Glutamatergic neuron (in vitro differentiated cells): ENCODE measurements around the gene ELK1. TPM values are rescaled to one million over a fixed set of nuclear protein-coding genes. Genes with fewer than 3 reads are reported as not detected.

Experiments used
- DNase-seq: peaks from one replicate; pipeline ENCODE4 v3.0.0; 2022
- H3K27ac Mint-ChIP-seq: one replicate; pipeline ENCODE4 v1.8.0; 2020; ENCODE audit warnings: mild to moderate bottlenecking, mixed read lengths, inconsistent platforms; ENCODE audit not compliant: unreplicated experiment
- H3K27me3 Mint-ChIP-seq: one replicate; pipeline ENCODE4 v1.8.0; 2020; ENCODE audit warnings: mild to moderate bottlenecking, moderate library complexity, mixed read lengths, inconsistent platforms; ENCODE audit not compliant: unreplicated experiment
- H3K36me3 Mint-ChIP-seq: one replicate; pipeline ENCODE4 v1.8.0; 2020; ENCODE audit warnings: mild to moderate bottlenecking, mixed read lengths, inconsistent platforms; ENCODE audit not compliant: unreplicated experiment
- H3K4me1 Mint-ChIP-seq: one replicate; pipeline ENCODE4 v1.8.0; 2020; ENCODE audit warnings: mild to moderate bottlenecking, low read depth, mixed read lengths, inconsistent platforms; ENCODE audit not compliant: unreplicated experiment
- H3K4me3 Mint-ChIP-seq: one replicate; pipeline ENCODE4 v1.8.0; 2020; ENCODE audit warnings: mild to moderate bottlenecking, mixed read lengths, inconsistent platforms; ENCODE audit not compliant: unreplicated experiment
- H3K9me3 Mint-ChIP-seq: one replicate; pipeline ENCODE4 v1.8.0; 2020; ENCODE audit warnings: mild to moderate bottlenecking, moderate library complexity, mixed read lengths, inconsistent platforms; ENCODE audit not compliant: unreplicated experiment
- total RNA-seq: library from RNA; stranded (reverse); fragmentation: NEBNext Ultra II Directional; extraction: Animal tissue kit (Norgen Biotek cat#: 25700); gene quantifications from one replicate; pipeline ENCODE4 v1.2.1, GENCODE V29; 2021; ENCODE audit not compliant: unreplicated experiment
- TF ChIP-seq, protein P1 (sequence below): fragments of 200-600 bp; sonication (generic); IDR thresholded peaks from one replicate; pipeline ENCODE4 v1.5.0; 2021; ENCODE audit not compliant: partially characterized antibody, unreplicated experiment

The ELK1 gene
- total RNA-seq, 1 donor from 2014 or later, result 11.9 TPM

DNA sequence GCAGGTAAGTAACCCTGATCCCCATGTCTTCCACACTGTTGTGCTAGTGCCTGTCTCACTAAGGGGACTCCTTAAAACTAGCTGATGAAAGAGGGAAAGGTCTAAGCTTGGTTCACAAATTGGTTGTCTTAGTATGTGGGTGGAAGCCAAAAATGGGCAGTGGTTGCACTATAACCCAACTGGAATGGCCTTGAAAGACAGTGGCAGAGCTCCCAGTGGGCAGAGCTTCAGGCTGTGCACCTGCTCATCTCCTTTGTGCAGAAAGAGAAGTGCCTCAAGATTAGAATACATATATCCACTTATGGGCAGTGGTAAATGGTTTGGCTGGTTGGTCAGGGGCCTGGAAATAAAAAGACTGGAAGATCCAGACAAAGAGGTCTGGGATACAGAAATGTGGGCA lies 37.9 kb downstream of the ELK1 start:
- Mint-ChIP-seq H3K27me3 (no peaks in the 10 kb centered on the region), H3K4me3 (no peak overlapping the region), H3K36me3 (no peaks in the 10 kb centered on the region), H3K27ac (no peak overlapping the region), H3K4me1 (peaks cover 1% of the 10 kb centered on the region), H3K9me3 (peaks cover 1% of the 10 kb centered on the region)
- DNase-seq, result no peak
- TF ChIP-seq, protein P1, sequence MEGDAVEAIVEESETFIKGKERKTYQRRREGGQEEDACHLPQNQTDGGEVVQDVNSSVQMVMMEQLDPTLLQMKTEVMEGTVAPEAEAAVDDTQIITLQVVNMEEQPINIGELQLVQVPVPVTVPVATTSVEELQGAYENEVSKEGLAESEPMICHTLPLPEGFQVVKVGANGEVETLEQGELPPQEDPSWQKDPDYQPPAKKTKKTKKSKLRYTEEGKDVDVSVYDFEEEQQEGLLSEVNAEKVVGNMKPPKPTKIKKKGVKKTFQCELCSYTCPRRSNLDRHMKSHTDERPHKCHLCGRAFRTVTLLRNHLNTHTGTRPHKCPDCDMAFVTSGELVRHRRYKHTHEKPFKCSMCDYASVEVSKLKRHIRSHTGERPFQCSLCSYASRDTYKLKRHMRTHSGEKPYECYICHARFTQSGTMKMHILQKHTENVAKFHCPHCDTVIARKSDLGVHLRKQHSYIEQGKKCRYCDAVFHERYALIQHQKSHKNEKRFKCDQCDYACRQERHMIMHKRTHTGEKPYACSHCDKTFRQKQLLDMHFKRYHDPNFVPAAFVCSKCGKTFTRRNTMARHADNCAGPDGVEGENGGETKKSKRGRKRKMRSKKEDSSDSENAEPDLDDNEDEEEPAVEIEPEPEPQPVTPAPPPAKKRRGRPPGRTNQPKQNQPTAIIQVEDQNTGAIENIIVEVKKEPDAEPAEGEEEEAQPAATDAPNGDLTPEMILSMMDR, result no peak

DNA sequence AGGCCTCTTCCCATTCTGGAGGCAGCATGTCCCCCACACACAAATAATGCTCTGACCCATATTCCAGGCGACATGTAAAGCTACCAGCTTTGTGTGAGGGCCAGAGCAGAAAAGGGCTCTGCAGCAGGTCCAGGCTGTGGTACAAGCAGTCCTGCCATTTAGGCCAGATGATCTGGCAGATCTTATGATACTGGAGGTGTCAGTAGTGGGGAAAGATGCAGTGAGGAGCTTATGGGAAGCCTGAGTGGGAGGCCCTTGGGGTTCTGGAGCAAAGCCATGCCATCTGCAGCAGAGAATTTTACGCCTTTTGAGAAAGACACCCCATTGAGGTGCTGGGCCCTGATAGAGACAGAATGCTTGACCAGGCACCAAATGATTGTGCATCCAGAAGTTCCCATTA lies 38.4 kb downstream of the ELK1 start:
- no peaks in the 10 kb centered on the region for H3K4me1 Mint-ChIP-seq
- H3K27ac Mint-ChIP-seq, result no peak overlapping the region
- no peaks in the 10 kb centered on the region for H3K36me3 Mint-ChIP-seq
- DNase-seq, result no peak
- peaks cover 1% of the 10 kb centered on the region for H3K9me3 Mint-ChIP-seq
- H3K27me3 Mint-ChIP-seq, result no peaks in the 10 kb centered on the region
- TF ChIP-seq, protein P1, result no peak
- H3K4me3 Mint-ChIP-seq, result no peak overlapping the region

DNA sequence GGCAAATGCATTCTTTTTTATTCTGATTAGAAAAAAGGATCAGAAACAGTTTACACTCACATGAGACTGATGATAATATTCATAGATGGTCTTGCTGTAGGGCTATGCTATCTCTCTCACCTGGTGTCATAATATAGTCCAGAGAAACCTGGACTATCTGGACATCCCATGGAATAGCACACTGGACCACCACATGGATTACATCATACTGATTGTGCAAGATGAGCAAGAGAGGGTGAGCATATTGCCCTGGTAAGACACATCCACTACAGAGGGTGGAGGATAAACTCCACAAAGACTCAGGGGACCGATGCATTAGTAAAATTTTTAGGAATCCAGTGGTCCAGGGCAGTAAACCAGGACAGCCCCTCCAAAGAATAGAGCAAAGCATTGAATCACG lies 38.9 kb downstream of the ELK1 start:
- TF ChIP-seq, protein P1, result no peak
- DNase-seq, result no peak
- Mint-ChIP-seq H3K27me3 (no peaks in the 10 kb centered on the region), H3K4me3 (no peak overlapping the region), H3K36me3 (no peaks in the 10 kb centered on the region), H3K9me3 (peaks cover 1% of the 10 kb centered on the region), H3K27ac (no peak overlapping the region), H3K4me1 (no peaks in the 10 kb centered on the region)

DNA sequence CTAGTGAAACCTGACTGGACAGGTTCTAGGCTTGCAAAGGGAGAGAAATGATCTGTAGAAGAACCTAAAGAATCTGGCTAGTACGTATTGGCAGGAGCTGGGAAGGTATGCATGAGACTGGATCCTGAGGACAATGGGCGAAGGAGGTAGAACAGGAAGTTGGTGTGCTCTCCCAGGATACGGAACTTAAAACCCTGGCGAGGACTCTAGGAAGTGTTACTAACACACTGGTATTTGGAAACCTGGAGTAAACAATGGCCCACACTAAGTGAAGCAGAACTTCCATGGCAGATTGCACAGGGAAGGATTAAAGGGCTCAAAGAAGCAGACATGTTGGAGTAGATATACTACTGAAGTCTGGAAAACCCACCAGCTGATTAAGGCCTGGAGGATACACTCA lies 39.9 kb downstream of the ELK1 start:
- peaks cover 1% of the 10 kb centered on the region for H3K9me3 Mint-ChIP-seq
- no peak for DNase-seq
- TF ChIP-seq, protein P1, result no peak
- H3K4me3 Mint-ChIP-seq, result no peak overlapping the region
- H3K4me1 Mint-ChIP-seq, result no peaks in the 10 kb centered on the region
- H3K36me3 Mint-ChIP-seq, result no peaks in the 10 kb centered on the region
- H3K27me3 Mint-ChIP-seq, result no peaks in the 10 kb centered on the region
- no peak overlapping the region for H3K27ac Mint-ChIP-seq

DNA sequence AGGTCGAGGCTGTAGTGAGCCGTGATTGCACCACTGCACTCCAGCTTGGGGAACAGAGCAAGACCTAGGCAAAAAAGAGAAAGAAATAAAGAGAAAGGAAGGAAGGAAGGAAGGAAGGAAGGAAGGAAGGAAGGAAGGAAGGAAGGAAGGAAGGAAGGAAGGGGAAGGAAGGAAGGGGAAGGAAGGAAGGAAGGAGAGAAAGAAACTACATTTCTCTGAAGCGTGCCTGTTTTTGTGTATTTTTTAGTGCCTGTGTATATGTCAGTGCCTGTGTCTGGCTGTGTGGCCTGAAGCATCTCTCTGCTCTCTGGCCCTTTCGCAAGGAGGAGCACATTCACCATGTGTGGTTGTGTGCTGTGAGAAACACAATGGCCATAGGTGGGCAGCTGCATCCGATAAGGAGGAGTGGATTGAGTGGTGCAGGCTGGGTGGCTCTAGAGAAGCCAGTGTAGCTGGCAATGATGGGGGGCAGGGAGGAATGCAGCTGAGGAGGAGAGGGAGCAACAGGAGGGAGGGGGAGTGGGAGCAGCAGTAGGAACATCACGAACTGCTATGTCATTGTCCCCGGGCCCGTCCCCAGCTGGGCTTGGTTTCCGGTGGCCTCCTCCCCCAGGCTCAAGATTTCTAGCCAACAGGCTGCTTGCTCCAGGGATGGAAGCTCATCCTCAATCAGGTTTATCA lies 42.1 kb downstream of the ELK1 start:
- no peaks in the 10 kb centered on the region for H3K4me1 Mint-ChIP-seq
- peaks cover 1% of the 10 kb centered on the region for H3K9me3 Mint-ChIP-seq
- TF ChIP-seq, protein P1, result no peak
- H3K36me3 Mint-ChIP-seq, result no peaks in the 10 kb centered on the region
- no peaks in the 10 kb centered on the region for H3K27me3 Mint-ChIP-seq
- H3K4me3 Mint-ChIP-seq, result no peak overlapping the region
- H3K27ac Mint-ChIP-seq, result no peak overlapping the region
- DNase-seq, result no peak
